GM20000 (cell line): ENCODE results near the gene GALNTL6.

Experiments
- DNase-seq: peaks from one replicate; pipeline ENCODE4 v3.0.0; 2012; ENCODE audit warnings: low spot score
- CTCF ChIP-seq: IDR thresholded peaks from 2 replicates; pipeline ENCODE4 v1.5.1; 2012; ENCODE audit warnings: mild to moderate bottlenecking, control low read depth; ENCODE audit errors: extremely low read depth, missing control alignments

Gene GALNTL6

GRCh38 chr4:171812665-171813525 is at the start of gene GALNTL6:
Gene GALNTL6 (plus strand): TSS chr4:171813404.
- no peak for TF ChIP-seq CTCF
- DNase-seq = peak; percentile 10

GRCh38 chr4:171765514-171765913 is 47.7 kb upstream of the GALNTL6 start:
- DNase-seq = no peak
- no peak for TF ChIP-seq CTCF

- no peak for DNase-seq
- no peak for TF ChIP-seq CTCF
Observed at GRCh38 chr4:171774642-171775190, 38.5 kb upstream of the GALNTL6 start.

- DNase-seq = no peak
Observed at GRCh38 chr4:171779301-171779700, 33.9 kb upstream of the GALNTL6 start.

GRCh38 chr4:171785388-171785787 is 27.8 kb upstream of the GALNTL6 start:
- TF ChIP-seq CTCF = no peak
- no peak for DNase-seq

More at GRCh38 chr4:171779301-171779700, 33.9 kb upstream of the GALNTL6 start:
- no peak for TF ChIP-seq CTCF

- DNase-seq = no peak
- no peak for TF ChIP-seq CTCF
Observed at GRCh38 chr4:171793723-171794122, 19.5 kb upstream of the GALNTL6 start.

GRCh38 chr4:171794528-171794927 is 18.7 kb upstream of the GALNTL6 start:
- DNase-seq = no peak
- TF ChIP-seq CTCF = no peak
